ENCODE data around the gene ZNF117. TPM values are rescaled to one million over a fixed set of nuclear protein-coding genes. Genes with fewer than 3 reads are reported as not detected.

The ZNF117 gene
- total RNA-seq, 3 donors from 2014 or later = 0.82 to 1.8 (median 1.7) TPM

Other genes starting within 250 kb of the ZNF117 start
- 1 to 10 TPM; 7.3 to 8.4 (median 7.3) TPM for gene ZNF138, start 196.6 kb downstream of the ZNF117 start, total RNA-seq
- gene ZNF273, start 87.8 kb downstream of the ZNF117 start, total RNA-seq = 1 to 10 TPM; 5.1 to 6.4 (median 6.2) TPM
- 1 to 10 TPM; 4.6 to 5.5 (median 4.8) TPM for gene ERV3-1, start 15.7 kb upstream of the ZNF117 start, total RNA-seq

Measured in activated T-cell treated with anti-CD3 and anti-CD28 coated beads, Interleukin-2, amount 50 U/mL, for 4 hours (primary cell).